Measurements from ENCODE around the gene ERC2. TPM values are rescaled to one million over a fixed set of nuclear protein-coding genes. Genes with fewer than 3 reads are reported as not detected.

ERC2 gene
- total RNA-seq, 2 donors from 2014 or later, result 0.21 to 0.30 TPM

DNA sequence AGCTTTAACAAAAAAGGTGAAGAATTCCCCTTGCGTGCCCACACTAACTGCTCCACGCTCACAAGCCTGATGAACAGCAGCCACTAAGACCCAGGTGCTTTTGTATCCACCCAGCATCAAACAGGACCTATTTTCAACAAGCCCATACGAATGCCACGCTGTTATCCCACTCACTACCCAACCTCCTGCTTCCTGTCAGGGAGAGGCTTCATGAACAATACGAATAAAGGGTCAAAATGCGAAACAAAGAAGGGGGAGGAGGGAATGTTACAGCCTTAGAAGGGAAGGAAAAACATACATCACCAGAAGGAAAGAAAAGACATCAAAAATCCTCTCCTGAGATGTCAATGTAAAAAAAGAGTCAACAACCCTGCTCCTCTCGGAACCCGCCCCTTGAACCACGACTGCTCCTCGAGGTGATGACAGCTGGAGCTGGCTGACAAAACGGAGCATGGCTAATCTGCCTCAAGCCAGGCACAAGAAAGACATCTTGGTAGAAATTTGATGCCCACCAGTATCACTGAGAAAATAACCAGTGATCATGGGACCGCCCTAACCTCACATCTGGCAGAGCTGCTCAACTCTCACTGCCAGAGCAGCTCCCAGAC, 9.7 kb downstream of the ERC2 start:
- Histone ChIP-seq H3K27ac (no peak overlapping the region), H3K27me3 (no peaks in the 10 kb centered on the region), H3K4me3 (no peak overlapping the region), H3K9ac (ENCODE audit: low read depth in 2 of 2, low read length in 2 of 2) (no peak overlapping the region), H3K9me3 (no peaks in the 10 kb centered on the region), H3K4me1 (no peaks in the 10 kb centered on the region), H3K36me3 (no peaks in the 10 kb centered on the region)
- DNase-seq, result no peak
- intact Hi-C loops (cut with DNase I), result no loop called here
- TF ChIP-seq CTCF (IDR thresholded peaks at IDR 0.05), result no peak

- Histone ChIP-seq H3K4me3 (no peak overlapping the region), H3K27ac (no peak overlapping the region), H3K36me3 (no peaks in the 10 kb centered on the region), H3K27me3 (no peaks in the 10 kb centered on the region), H3K9ac (ENCODE audit: low read depth in 2 of 2, low read length in 2 of 2) (no peak overlapping the region), H3K4me1 (no peaks in the 10 kb centered on the region), H3K9me3 (no peaks in the 10 kb centered on the region)
- TF ChIP-seq CTCF (IDR thresholded peaks at IDR 0.05), result no peak
- intact Hi-C loops (cut with DNase I), result no loop called here
- DNase-seq, result no peak
These were observed 12.2 kb downstream of the ERC2 start for GRCh38 chr3:56456117-56456516.

GRCh38 chr3:56453011-56453410, 15.3 kb downstream of the ERC2 start:
- intact Hi-C loops (cut with DNase I), result no loop called here
- H3K4me3 ChIP-seq, result no peak overlapping the region
- no peaks in the 10 kb centered on the region for H3K9me3 ChIP-seq
- H3K36me3 ChIP-seq, result no peaks in the 10 kb centered on the region
- no peaks in the 10 kb centered on the region for H3K4me1 ChIP-seq
- no peak overlapping the region for H3K27ac ChIP-seq
- TF ChIP-seq CTCF (IDR thresholded peaks at IDR 0.05), result no peak
- no peaks in the 10 kb centered on the region for H3K27me3 ChIP-seq
- DNase-seq, result no peak
- H3K9ac ChIP-seq (ENCODE audit: low read depth in 2 of 2, low read length in 2 of 2), result no peak overlapping the region

GRCh38 chr3:56452085-56452484, 16.2 kb downstream of the ERC2 start:
- TF ChIP-seq CTCF (IDR thresholded peaks at IDR 0.05), result no peak
- H3K9me3 ChIP-seq, result no peaks in the 10 kb centered on the region
- no peak overlapping the region for H3K27ac ChIP-seq
- no peaks in the 10 kb centered on the region for H3K36me3 ChIP-seq
- H3K9ac ChIP-seq (ENCODE audit: low read depth in 2 of 2, low read length in 2 of 2), result no peak overlapping the region
- no peak overlapping the region for H3K4me3 ChIP-seq
- no peaks in the 10 kb centered on the region for H3K4me1 ChIP-seq
- intact Hi-C loops (cut with DNase I), result no loop called here
- DNase-seq, result no peak
- H3K27me3 ChIP-seq, result no peaks in the 10 kb centered on the region

DNA sequence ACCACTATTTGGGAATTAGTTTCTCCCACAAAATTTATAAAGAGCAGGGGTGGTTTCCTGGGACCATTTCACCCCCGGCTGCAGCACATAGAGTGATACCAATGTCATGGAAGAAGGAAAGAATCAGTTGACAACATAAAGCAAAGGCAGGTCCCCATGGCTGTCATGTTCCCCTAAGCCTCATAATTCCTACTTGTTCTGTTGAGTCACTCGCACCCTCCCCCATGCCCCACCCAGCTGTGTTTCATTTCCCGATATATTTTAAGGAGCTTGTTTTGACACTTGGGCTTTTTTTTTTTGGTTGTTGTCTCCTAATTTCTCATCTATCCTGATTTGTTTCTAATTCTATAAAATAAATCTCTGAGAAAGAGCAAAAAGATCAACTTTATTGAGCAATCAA, 24.9 kb downstream of the ERC2 start:
- Histone ChIP-seq H3K4me3 (no peak overlapping the region), H3K4me1 (no peaks in the 10 kb centered on the region), H3K9me3 (no peaks in the 10 kb centered on the region), H3K9ac (ENCODE audit: low read depth in 2 of 2, low read length in 2 of 2) (no peak overlapping the region), H3K36me3 (no peaks in the 10 kb centered on the region), H3K27ac (no peak overlapping the region), H3K27me3 (no peaks in the 10 kb centered on the region)
- DNase-seq, result no peak
- TF ChIP-seq CTCF (IDR thresholded peaks at IDR 0.05), result no peak
- intact Hi-C loops (cut with DNase I), result no loop called here
